Gastroesophageal sphincter (tissue), 4 donors: ENCODE results near the gene MIDN. TPM values are rescaled to one million over a fixed set of nuclear protein-coding genes. Genes with fewer than 3 reads are reported as not detected.

Source experiments
- ATAC-seq: fragments of 150-250 bp; one replicate; pipeline ENCODE4 v1.9.1; 2016; ENCODE audit warnings: mild to moderate bottlenecking, moderate library complexity
- H3K27ac ChIP-seq, 4 donors: fragments of 200-600 bp; sonication (generic) in 3 of 4; 1 replicate in 3 of 4; 2 replicates in 1 of 4; pipeline ENCODE4 v1.5.1; 2016 to 2019
- H3K27me3 ChIP-seq: fragments of 200-600 bp; sonication (generic); one replicate; pipeline ENCODE4 v1.5.1; 2019
- H3K36me3 ChIP-seq, 2 donors: fragments of 200-600 bp; sonication (generic); one replicate each; pipeline ENCODE4 v1.5.1; 2019; ENCODE audit warnings: control low read depth in 1 of 2
- H3K4me1 ChIP-seq, 3 donors: fragments of 200-600 bp; sonication (generic); 1 replicate in 2 of 3; 2 replicates in 1 of 3; pipeline ENCODE4 v1.5.1; 2016 to 2019; ENCODE audit warnings: control low read depth in 2 of 3
- H3K4me3 ChIP-seq, 2 donors: fragments of 200-600 bp; sonication (generic); one replicate each; pipeline ENCODE4 v1.5.1; 2019; ENCODE audit warnings: mild to moderate bottlenecking in 1 of 2, moderate library complexity in 1 of 2
- H3K9me3 ChIP-seq, 3 donors: fragments of 200-600 bp; sonication (generic); one replicate each; pipeline ENCODE4 v1.5.1; 2017 to 2019; ENCODE audit warnings: control low read depth in 2 of 3
- EP300 ChIP-seq: sonication (generic); formaldehyde crosslinking; IDR thresholded peaks from one replicate; pipeline ENCODE4 v1.6.1; 2017; ENCODE audit warnings: antibody characterized with exemption, mild to moderate bottlenecking
- POLR2A ChIP-seq, 2 donors: fragments of 450-650 bp; IDR thresholded peaks; one replicate each; pipeline ENCODE4 v1.6.1; 2017; ENCODE audit warnings: antibody characterized with exemption in 2 of 2, mild to moderate bottlenecking in 2 of 2, moderate library complexity in 1 of 2
- POLR2AphosphoS5 ChIP-seq: sonication (generic); formaldehyde crosslinking; IDR thresholded peaks from one replicate; pipeline ENCODE4 v1.6.1; 2017; ENCODE audit warnings: antibody characterized with exemption
- WGBS, 2 donors: methylation state at CpG; one replicate each; pipeline ENCODE4 v1.1.5; 2018; ENCODE audit warnings: low coverage in 1 of 2; 5-methylcytosine and 5-hydroxymethylcytosine counted together
- total RNA-seq, 4 donors: library from RNA; depleted of rRNA; stranded (reverse); fragments of >200 nt; gene quantifications; one replicate each; pipeline ENCODE4 v1.1.0, GENCODE V29; 2016
- TF ChIP-seq, protein P1 (sequence below), 4 experiments: fragments of 200-600 bp in 2 of 4; fragments of 450-650 bp in 2 of 4; sonication (generic) in 1 of 4; IDR thresholded peaks; one replicate each; pipeline ENCODE4 v1.5.1; 2017 to 2019; ENCODE audit warnings: antibody characterized with exemption in 4 of 4, mild to moderate bottlenecking in 2 of 4, moderate library complexity in 2 of 4

MIDN gene
- total RNA-seq, 4 donors from 2014 or later = 20.0 to 40.1 (median 24.2) TPM

DNA sequence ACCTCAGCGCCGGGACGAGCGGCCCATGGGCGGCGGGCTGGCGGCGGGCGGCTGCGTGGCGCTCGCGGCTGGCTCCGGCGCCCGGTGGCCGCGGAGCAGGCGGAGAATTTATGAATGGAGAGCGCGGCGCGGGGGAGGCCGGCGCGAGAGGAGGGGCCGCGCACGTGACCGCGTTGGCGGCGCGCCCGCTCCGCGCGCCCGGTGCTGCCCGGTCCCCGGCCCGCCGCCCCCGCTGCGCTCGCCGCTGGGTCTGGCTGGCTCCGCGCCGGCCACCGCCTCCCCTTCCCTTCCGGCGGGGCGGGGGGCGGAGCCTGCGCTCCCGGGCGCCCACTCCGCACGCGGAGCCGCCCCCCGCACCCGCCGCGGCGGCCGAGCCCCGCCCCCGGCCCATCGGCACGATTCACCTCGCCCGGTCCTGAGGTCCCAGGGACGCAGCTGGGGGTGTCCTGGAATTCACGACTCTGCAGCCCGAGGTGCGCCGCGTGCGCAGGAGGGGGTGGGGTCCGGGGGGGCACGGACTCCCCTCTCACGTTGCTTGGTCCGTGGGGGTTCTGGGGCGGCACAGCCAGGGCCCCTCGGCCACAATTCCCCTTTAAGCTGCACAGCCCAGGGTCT lies 10.5 kb upstream of the MIDN start, which contains the start of gene CBARP:
Gene CBARP (minus strand): TSS at position 252 of the 615 bp plus-strand sequence. CDS start 1,905 bp downstream, outside the sequence.
- Histone ChIP-seq H3K27ac (peak within 1 kb of the TSS in 3 of 4 donors; percentile 91 to 100 (median 99)), H3K4me3 (peak within 1 kb of the TSS; percentile 20 to 63), H3K4me1 (peaks cover 5 to 69% (median 33%) of the 10 kb centered on the region in 3 donors), H3K36me3 (no peaks in the 10 kb centered on the region), H3K27me3 (peaks cover 15% of the 10 kb centered on the region), H3K9me3 (no peaks in the 10 kb centered on the region)
- WGBS, 2 donors = 0% methylated on average over 1 of the region's 87 CpGs; no CpG with 5 or more reads in 1 of the 2 donors
- TF ChIP-seq EP300 (no peak), POLR2A (IDR thresholded peaks at IDR 0.05) (no peak), POLR2AphosphoS5 (no peak)
- TF ChIP-seq, protein P1, sequence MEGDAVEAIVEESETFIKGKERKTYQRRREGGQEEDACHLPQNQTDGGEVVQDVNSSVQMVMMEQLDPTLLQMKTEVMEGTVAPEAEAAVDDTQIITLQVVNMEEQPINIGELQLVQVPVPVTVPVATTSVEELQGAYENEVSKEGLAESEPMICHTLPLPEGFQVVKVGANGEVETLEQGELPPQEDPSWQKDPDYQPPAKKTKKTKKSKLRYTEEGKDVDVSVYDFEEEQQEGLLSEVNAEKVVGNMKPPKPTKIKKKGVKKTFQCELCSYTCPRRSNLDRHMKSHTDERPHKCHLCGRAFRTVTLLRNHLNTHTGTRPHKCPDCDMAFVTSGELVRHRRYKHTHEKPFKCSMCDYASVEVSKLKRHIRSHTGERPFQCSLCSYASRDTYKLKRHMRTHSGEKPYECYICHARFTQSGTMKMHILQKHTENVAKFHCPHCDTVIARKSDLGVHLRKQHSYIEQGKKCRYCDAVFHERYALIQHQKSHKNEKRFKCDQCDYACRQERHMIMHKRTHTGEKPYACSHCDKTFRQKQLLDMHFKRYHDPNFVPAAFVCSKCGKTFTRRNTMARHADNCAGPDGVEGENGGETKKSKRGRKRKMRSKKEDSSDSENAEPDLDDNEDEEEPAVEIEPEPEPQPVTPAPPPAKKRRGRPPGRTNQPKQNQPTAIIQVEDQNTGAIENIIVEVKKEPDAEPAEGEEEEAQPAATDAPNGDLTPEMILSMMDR (IDR thresholded peaks at IDR 0.05) = no peak
- ATAC-seq = peak; percentile 11

DNA sequence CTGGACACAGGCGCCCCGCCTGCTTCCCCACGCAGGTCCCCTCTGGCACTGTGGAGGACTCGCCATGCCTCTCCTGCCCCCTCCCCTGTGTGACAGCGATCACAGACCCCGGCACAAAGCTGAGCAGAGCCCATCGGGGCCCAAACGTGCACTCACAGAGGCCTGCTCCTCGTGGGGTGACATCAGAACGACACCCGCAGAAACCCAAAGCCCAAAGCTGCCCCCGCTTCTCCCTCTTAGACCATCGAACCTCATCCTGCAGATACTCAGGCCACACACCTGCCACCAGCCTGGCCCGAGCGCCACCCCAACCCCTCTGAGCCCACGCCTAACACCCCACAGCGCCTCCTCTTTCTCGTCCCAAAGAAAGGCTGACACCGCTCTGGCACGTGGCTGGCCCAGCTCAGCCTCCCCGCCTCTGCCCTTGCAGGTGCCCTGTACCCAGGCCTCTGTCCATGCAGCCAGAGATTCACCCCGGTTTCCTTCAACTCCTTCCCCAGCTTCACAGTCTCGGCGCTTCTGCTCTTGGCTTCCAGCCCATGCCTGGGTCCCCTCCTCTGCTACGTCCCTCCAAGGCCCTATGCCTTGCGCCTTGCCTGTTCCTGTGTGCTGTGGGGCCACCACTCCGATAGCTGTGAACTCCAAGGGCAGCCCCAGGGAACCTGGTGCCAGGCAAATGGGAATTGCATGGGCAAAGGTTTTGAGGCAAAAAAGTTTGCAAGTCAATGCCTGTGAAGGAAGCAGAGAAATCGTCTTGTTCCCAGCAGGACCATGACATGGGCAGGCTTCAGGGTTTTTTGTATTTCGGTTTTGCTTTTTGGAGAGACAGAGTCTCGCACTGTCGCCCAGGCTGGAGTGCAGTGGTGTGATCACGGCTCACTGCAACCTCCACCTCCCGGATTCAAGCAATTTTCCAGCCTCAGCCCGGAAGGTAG lies 9.7 kb upstream of the MIDN start:
- Histone ChIP-seq H3K4me1 (peaks cover 5 to 69% (median 34%) of the 10 kb centered on the region in 3 donors), H3K36me3 (no peaks in the 10 kb centered on the region), H3K4me3 (peak overlapping the region in 1 of 2 donors; percentile 63), H3K27ac (peak overlapping the region in 3 of 4 donors; percentile 91 to 100 (median 99)), H3K27me3 (peaks cover 15% of the 10 kb centered on the region), H3K9me3 (no peaks in the 10 kb centered on the region)
- TF ChIP-seq EP300 = no peak
- TF ChIP-seq, protein P1 (IDR thresholded peaks at IDR 0.05) = no peak
- no peak for TF ChIP-seq POLR2AphosphoS5
- no peak for TF ChIP-seq POLR2A (IDR thresholded peaks at IDR 0.05)
- 67 to 78% methylated on average over 6 to 19 of the region's 34 CpGs for WGBS, 2 donors
- ATAC-seq = no peak

DNA sequence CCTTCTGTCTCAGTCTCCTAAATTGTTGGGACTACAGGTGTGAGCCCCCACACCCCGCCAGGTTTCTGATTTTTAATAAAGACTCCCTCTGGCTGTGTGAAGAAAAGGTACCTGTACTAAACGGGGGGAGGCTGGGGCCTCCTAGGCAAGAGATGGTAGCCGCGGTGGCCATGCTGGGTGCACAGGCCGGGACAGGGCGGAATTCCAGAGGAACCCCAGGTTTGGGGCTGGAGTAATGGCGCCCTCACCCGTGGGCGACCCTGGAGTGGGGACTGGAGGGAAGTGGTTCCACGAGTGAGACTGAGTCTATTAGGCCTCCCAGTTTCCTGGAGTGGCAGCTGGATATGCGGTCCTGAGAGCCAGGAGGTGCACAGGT lies 9.0 kb upstream of the MIDN start:
- 73% methylated on average over 10 of the region's 11 CpGs; no CpG with 5 or more reads in 1 of the 2 donors for WGBS, 2 donors
- H3K27ac ChIP-seq = peak overlapping the region; percentile 78 to 100 (median 95)
- no peaks in the 10 kb centered on the region for H3K9me3 ChIP-seq
- peaks cover 15% of the 10 kb centered on the region for H3K27me3 ChIP-seq
- TF ChIP-seq POLR2A (IDR thresholded peaks at IDR 0.05) (no peak), EP300 (no peak)
- no peaks in the 10 kb centered on the region for H3K36me3 ChIP-seq
- H3K4me1 ChIP-seq = peaks cover 5 to 74% (median 42%) of the 10 kb centered on the region in 3 donors
- no peak overlapping the region for H3K4me3 ChIP-seq
- ATAC-seq = no peak

DNA sequence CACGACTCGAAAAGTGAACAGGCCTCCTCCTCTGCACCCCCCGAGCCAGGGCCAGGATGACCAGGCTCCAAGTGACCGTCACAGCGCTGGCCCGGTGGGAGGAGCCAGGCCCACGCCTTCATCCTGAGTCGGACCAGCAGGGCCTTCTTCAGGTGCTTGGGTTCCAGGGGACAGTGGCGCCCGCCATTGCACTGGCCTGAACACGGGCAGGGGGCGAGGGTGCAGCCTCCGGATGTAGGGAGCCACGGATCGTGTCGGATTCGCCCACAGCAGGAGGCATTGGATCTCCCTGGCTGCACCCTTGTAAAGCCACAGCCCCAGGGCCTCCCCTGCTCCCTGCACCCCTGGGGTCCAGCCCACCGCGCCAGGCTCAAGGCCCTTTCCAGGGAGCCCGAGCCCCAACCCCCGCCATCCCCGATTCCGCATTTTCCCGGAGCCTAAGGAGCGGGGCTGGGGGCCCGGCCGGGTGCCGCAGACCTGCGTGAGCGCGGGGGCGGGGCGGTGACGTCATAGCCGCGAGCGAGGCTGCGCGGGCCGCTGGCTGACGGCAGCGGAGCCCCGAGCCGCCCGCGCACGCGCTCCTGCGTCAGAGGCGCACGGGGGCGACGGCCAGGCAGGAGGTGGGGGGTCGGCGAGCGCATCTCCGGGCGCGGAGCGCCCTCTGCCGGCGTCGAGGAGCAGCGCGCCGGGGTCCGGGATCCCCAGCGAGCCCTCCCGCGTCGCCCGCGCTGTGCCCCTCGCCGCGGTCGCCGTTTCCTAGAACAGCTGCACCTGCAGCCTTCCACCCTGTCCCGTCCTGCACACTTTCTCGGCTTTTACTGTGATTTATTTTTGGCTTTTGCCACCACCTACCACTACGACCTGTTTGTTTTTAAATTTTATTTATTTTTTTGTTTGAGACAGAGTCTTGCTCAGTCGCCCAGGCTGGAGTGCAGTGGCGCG lies 8.3 kb upstream of the MIDN start:
- peaks cover 8 to 81% (median 49%) of the 10 kb centered on the region in 3 donors for H3K4me1 ChIP-seq
- H3K27me3 ChIP-seq = peaks cover 15% of the 10 kb centered on the region
- WGBS, 2 donors = 0% methylated on average over 16 of the region's 84 CpGs; no CpG with 5 or more reads in 1 of the 2 donors
- H3K4me3 ChIP-seq = peak overlapping the region; percentile 2 to 44
- no peaks in the 10 kb centered on the region for H3K9me3 ChIP-seq
- no peaks in the 10 kb centered on the region for H3K36me3 ChIP-seq
- peak; percentile 67 for ATAC-seq
- TF ChIP-seq, protein P1 (IDR thresholded peaks at IDR 0.05) = peak in 3 of 4 experiments; percentile 95 to 99 (median 99)
- no peak for TF ChIP-seq POLR2A (IDR thresholded peaks at IDR 0.05)
- no peak for TF ChIP-seq EP300
- TF ChIP-seq POLR2AphosphoS5 = no peak
- peak overlapping the region; percentile 78 to 100 (median 95) for H3K27ac ChIP-seq
